HCT116 (cell line): ENCODE measurements around the gene KLHL24. TPM values are rescaled to one million over a fixed set of nuclear protein-coding genes. Genes with fewer than 3 reads are reported as not detected.

ENCODE experiments used
- ATAC-seq: fragments of 200-7000 bp; cut with Tn5 transposase; 2 replicates; pipeline ENCODE4 v1.9.1; 2020; ENCODE audit warnings: mild to moderate bottlenecking, moderate library complexity
- BruUV-seq: library from RNA; stranded (reverse); fragments of 400-500 nt; replicated peaks from 2 replicates; lab custom pipeline; 2021; lab: Mats Ljungman, UMichigan
- CTCF ChIA-PET: fragments of 300-600 bp; sonication (Branson Sonifier 250); formaldehyde crosslinking; loops from one replicate; lab custom pipeline; 2021; ENCODE audit warnings: antibody characterized with exemption; lab: Charles Lee
- POLR2A ChIA-PET: fragments of 300-600, 350-600 bp; sonication (Branson Sonifier 250); formaldehyde crosslinking; loops from one replicate; lab custom pipeline; 2021; ENCODE audit warnings: antibody characterized with exemption; lab: Charles Lee
- RAD21 ChIA-PET, 2 experiments: fragments of 300-600 bp; sonication (Branson Sonifier 250); formaldehyde crosslinking; loops; one replicate each; lab custom pipeline; 2023; ENCODE audit warnings: low total read pairs in 2 of 2; ENCODE audit not compliant: uncharacterized antibody in 2 of 2, unreplicated experiment in 2 of 2, low non-redundant PET in 1 of 2; lab: Charles Lee
- DNase-seq: peaks from one replicate; pipeline ENCODE4 v3.0.0-alpha.2; 2010; ENCODE audit warnings: low read depth, low spot score
- H2AFZ ChIP-seq: fragments of 200-600 bp; shearing (Covaris generic), sonication (generic); 2 replicates; pipeline ENCODE4 v1.6.1; 2017; ENCODE audit warnings: low read depth, mixed run types, mixed read lengths, antibody characterized with exemption, low read length; ENCODE audit not compliant: poor library complexity, severe bottlenecking
- H3K27ac ChIP-seq: 2 replicates; pipeline ENCODE4 v1.5.1; 2012; ENCODE audit warnings: low read depth, low read length
- H3K27me3 ChIP-seq: fragments of 200-600 bp; sonication (generic); 2 replicates; pipeline ENCODE4 v1.6.1; 2016; ENCODE audit warnings: mixed run types, low read length, mixed read lengths; ENCODE audit not compliant: insufficient read depth
- H3K36me3 ChIP-seq, 2 experiments: fragments of 200-500 bp in 1 of 2; fragments of 200-600 bp in 1 of 2; sonication (Bioruptor generic) in 1 of 2; sonication (generic) in 1 of 2; 2 replicates each; pipeline versions ENCODE4 v1.5.1 to v1.6.1; 2014 to 2016; ENCODE audit warnings: low read length in 2 of 2, inconsistent platforms in 1 of 2, mixed read lengths in 1 of 2, mixed run types in 1 of 2; ENCODE audit not compliant: insufficient read depth in 2 of 2, control insufficient read depth in 1 of 2
- H3K4me1 ChIP-seq, 2 experiments: fragments of 200-600 bp in 1 of 2; sonication (generic) in 1 of 2; 2 replicates each; pipeline versions ENCODE4 v1.5.1 to v1.6.1; 2012 to 2017; ENCODE audit warnings: low read length in 2 of 2, inconsistent platforms in 1 of 2, mild to moderate bottlenecking in 1 of 2, mixed read lengths in 1 of 2, mixed run types in 1 of 2, moderate library complexity in 1 of 2; ENCODE audit not compliant: insufficient read depth in 2 of 2, control insufficient read depth in 1 of 2
- H3K4me2 ChIP-seq: fragments of 200-600 bp; sonication (generic); 2 replicates; pipeline ENCODE4 v1.6.1; 2017; ENCODE audit warnings: mixed run types, low read length, mixed read lengths
- H3K4me3 ChIP-seq, 2 experiments: fragments of 200-600 bp in 1 of 2; sonication (generic) in 1 of 2; replicated peaks in 1 of 2; 2 replicates each; pipeline ENCODE4 v1.5.1; 2011 to 2016; ENCODE audit warnings: low read length in 2 of 2, control low read depth in 1 of 2, low read depth in 1 of 2, mild to moderate bottlenecking in 1 of 2, mixed read lengths in 1 of 2, mixed run types in 1 of 2
- H3K79me2 ChIP-seq: fragments of 200-600 bp; sonication (generic); 2 replicates; pipeline ENCODE4 v1.6.1; 2017; ENCODE audit warnings: mild to moderate bottlenecking, mixed run types, low read length, moderate library complexity, mixed read lengths; ENCODE audit not compliant: insufficient read depth
- H3K9ac ChIP-seq: fragments of 200-600 bp; sonication (generic); 2 replicates; pipeline ENCODE4 v1.6.1; 2016; ENCODE audit warnings: low read length, mixed read lengths
- H3K9me2 ChIP-seq: fragments of 200-600 bp; sonication (generic), shearing (Covaris generic); 2 replicates; pipeline ENCODE4 v1.6.1; 2017; ENCODE audit warnings: mixed run types, mild to moderate bottlenecking, moderate library complexity; ENCODE audit not compliant: insufficient read depth
- H3K9me3 ChIP-seq, 2 experiments: fragments of 200-500 bp in 1 of 2; fragments of 200-600 bp in 1 of 2; sonication (Bioruptor generic) in 1 of 2; sonication (generic) in 1 of 2; 2 replicates each; pipeline ENCODE4 v1.6.1; 2014 to 2017; ENCODE audit warnings: low read length in 2 of 2, mixed read lengths in 2 of 2, inconsistent platforms in 1 of 2, low read depth in 1 of 2, mild to moderate bottlenecking in 1 of 2, mixed run types in 1 of 2, moderate library complexity in 1 of 2; ENCODE audit not compliant: control insufficient read depth in 1 of 2, insufficient read depth in 1 of 2
- H4K20me1 ChIP-seq: fragments of 200-600 bp; sonication (generic), shearing (Covaris generic); 2 replicates; pipeline ENCODE4 v1.6.1; 2017; ENCODE audit warnings: mixed run types, mild to moderate bottlenecking, moderate library complexity; ENCODE audit not compliant: insufficient read depth
- ELF1 ChIP-seq: IDR thresholded peaks from 2 replicates; pipeline ENCODE4 v1.6.1; 2012; ENCODE audit warnings: low read depth, borderline replicate concordance
- FOSL1 ChIP-seq: IDR thresholded peaks from 2 replicates; pipeline ENCODE4 v1.6.1; 2012; ENCODE audit warnings: low read depth
- POLR2A ChIP-seq: IDR thresholded peaks from 2 replicates; pipeline ENCODE4 v1.7.0; 2011; ENCODE audit warnings: borderline replicate concordance; ENCODE audit not compliant: insufficient read depth, insufficient read length; ENCODE audit errors: extremely low read depth
- POLR2AphosphoS5 ChIP-seq: IDR thresholded peaks from 2 replicates; pipeline ENCODE4 v1.6.1; 2011; ENCODE audit warnings: mild to moderate bottlenecking, low read depth, low read length, moderate library complexity
- RAD21 ChIP-seq: IDR thresholded peaks from 2 replicates; pipeline ENCODE4 v1.6.1; 2012; ENCODE audit warnings: low read depth, mild to moderate bottlenecking
- SP1 ChIP-seq: IDR thresholded peaks from 2 replicates; pipeline ENCODE4 v1.6.1; 2012; ENCODE audit warnings: low read depth
- YY1 ChIP-seq: IDR thresholded peaks from 2 replicates; pipeline ENCODE4 v1.6.1; 2011; ENCODE audit warnings: low read length, low read depth, moderate library complexity, mild to moderate bottlenecking; ENCODE audit not compliant: insufficient replicate concordance; ENCODE audit errors: extremely low read depth
- intact Hi-C: fragments of 100-400 bp; cut with micrococcal nuclease; formaldehyde crosslinking; loops from 2 replicates; pipeline ENCODE4 v1.10.0; 2022
- total RNA-seq: library from RNA; stranded (reverse); gene quantifications from one replicate; pipeline ENCODE4 v1.2.1, GENCODE V29; 2021; ENCODE audit not compliant: unreplicated experiment
- TF ChIP-seq, protein P1 (sequence below): IDR thresholded peaks from 2 replicates; pipeline ENCODE4 v1.6.1; 2012
- TF ChIP-seq, protein P2 (sequence below): IDR thresholded peaks from 2 replicates; pipeline ENCODE4 v1.6.1; 2012
- TF ChIP-seq, protein P3 (sequence below): IDR thresholded peaks from 2 replicates; pipeline ENCODE4 v1.6.1; 2011; ENCODE audit warnings: mild to moderate bottlenecking, low read length, moderate library complexity; ENCODE audit not compliant: insufficient replicate concordance; ENCODE audit errors: extremely low read depth

The KLHL24 gene
- total RNA-seq, 1 experiment from 2014 or later = 21.0 TPM

DNA sequence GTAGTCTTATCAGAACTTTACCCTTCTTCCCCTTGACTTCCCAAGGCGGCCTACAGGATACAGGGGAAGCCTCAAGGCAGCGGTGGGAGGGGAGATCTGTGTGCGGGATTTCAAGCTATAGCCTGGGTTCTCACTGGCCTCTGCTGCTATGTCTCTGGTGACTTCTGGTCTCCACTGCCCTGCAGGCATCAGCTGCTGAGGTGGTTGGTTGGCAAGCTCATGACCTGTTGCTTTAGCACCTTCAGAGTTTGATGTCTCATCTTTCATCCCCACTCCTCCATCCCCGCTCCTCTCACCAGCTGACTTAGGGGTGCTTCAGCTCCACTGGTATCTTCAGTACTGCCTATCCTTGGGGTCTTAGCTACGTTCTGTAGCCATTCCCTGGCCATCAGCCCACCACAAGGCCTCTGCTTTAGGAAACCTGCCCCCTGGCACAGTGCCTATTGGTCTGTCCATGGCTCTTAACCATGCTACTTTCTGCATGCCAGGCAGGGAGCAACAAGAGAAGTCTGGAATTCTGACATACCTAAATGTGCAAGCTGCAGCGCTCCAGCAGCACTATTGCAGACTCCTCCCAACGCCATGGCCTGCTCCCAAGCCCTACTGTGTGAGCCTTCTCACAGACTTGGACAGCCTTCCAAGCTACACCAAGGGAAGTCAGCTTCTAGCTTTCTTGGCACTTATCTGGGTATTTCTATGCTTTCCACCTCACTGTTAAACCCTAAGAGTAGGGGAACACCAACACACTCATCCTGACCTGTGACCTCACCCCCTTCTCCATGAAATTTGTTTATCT, 60.3 kb downstream of the KLHL24 start:
- TF ChIP-seq ELF1 = no peak
- TF ChIP-seq, protein P1, sequence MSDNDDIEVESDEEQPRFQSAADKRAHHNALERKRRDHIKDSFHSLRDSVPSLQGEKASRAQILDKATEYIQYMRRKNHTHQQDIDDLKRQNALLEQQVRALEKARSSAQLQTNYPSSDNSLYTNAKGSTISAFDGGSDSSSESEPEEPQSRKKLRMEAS = no peak
- no peak for TF ChIP-seq RAD21
- TF ChIP-seq YY1 = no peak
- TF ChIP-seq POLR2AphosphoS5 = no peak
- Histone ChIP-seq H3K9ac (no peak overlapping the region), H2AFZ (no peak overlapping the region), H3K79me2 (peaks cover 30% of the 10 kb centered on the region), H3K27ac (no peak overlapping the region), H3K4me3 (no peak overlapping the region), H3K36me3 (no peaks in the 10 kb centered on the region), H3K4me1 (peaks cover 0 to 18% of the 10 kb centered on the region in 2 experiments; a peak in 3 of 4 replicates), H3K27me3 (no peaks in the 10 kb centered on the region), H4K20me1 (peaks cover 5% of the 10 kb centered on the region; the same call in 1 of the 2 replicates), H3K4me2 (no peak overlapping the region), H3K9me3 (no peaks in the 10 kb centered on the region), H3K9me2 (no peaks in the 10 kb centered on the region)
- DNase-seq (no peak), ATAC-seq (no peak)
- CTCF ChIA-PET = no interaction called here
- RAD21 ChIA-PET = no interaction called here
- POLR2A ChIA-PET = no interaction called here
- intact Hi-C loops = no loop called here
- BruUV-seq = no TSS peak

DNA sequence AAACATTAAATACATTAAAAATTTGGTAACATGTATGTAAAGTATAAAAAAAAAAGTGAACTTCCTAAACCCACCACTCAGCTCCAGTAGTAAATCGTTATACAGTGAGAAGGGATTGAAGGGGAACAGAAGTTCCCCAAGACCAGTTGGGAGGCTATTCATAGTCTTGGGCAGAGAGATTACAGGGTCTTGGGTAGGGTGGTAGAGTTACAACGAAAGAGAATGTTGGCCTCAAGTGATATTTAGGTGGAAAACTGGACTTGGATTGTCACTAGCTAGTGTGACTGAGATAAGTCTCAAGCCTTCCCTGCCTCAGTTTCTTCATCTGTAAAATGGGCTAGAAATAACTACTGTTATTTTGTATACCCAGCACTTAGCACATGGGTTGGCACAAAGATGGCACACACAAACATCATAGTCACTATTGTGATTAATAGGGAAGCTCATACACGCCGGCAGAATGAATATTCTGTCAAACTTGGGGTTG, 61.7 kb downstream of the KLHL24 start:
- intact Hi-C loops = no loop called here
- H4K20me1 ChIP-seq = peaks cover 9% of the 10 kb centered on the region; the same call in 1 of the 2 replicates
- H3K9me2 ChIP-seq = no peaks in the 10 kb centered on the region
- peaks cover 0 to 18% of the 10 kb centered on the region in 2 experiments; a peak in 3 of 4 replicates for H3K4me1 ChIP-seq
- DNase-seq = no peak
- H3K4me2 ChIP-seq = peak overlapping the region; percentile 81
- TSS peak; percentile 97 for BruUV-seq
- H3K36me3 ChIP-seq = peaks cover 0 to 2% of the 10 kb centered on the region in 2 experiments; a peak in 1 of 4 replicates
- H3K4me3 ChIP-seq = peak overlapping the region; percentile 41 to 99
- ChIA-PET CTCF (no interaction called here), POLR2A (interaction anchor here (0.6 to 1.2 kb wide), 4 partner anchors 18 to 1998 kb away, joined by 3 to 5 read pairs (median 3); no protein-coding TSS in a partner anchor), RAD21 (no interaction called here)
- peak overlapping the region; percentile 81 for H2AFZ ChIP-seq
- H3K9me3 ChIP-seq = no peaks in the 10 kb centered on the region
- H3K79me2 ChIP-seq = peaks cover 44% of the 10 kb centered on the region
- H3K27me3 ChIP-seq = no peaks in the 10 kb centered on the region
- H3K27ac ChIP-seq = no peak overlapping the region
- H3K9ac ChIP-seq = peak overlapping the region; percentile 36; the same call in 1 of the 2 replicates
- TF ChIP-seq FOSL1 = no peak
- no peak for TF ChIP-seq YY1
- no peak for TF ChIP-seq RAD21
- TF ChIP-seq, protein P2, sequence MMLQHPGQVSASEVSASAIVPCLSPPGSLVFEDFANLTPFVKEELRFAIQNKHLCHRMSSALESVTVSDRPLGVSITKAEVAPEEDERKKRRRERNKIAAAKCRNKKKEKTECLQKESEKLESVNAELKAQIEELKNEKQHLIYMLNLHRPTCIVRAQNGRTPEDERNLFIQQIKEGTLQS = no peak
- TF ChIP-seq, protein P3, sequence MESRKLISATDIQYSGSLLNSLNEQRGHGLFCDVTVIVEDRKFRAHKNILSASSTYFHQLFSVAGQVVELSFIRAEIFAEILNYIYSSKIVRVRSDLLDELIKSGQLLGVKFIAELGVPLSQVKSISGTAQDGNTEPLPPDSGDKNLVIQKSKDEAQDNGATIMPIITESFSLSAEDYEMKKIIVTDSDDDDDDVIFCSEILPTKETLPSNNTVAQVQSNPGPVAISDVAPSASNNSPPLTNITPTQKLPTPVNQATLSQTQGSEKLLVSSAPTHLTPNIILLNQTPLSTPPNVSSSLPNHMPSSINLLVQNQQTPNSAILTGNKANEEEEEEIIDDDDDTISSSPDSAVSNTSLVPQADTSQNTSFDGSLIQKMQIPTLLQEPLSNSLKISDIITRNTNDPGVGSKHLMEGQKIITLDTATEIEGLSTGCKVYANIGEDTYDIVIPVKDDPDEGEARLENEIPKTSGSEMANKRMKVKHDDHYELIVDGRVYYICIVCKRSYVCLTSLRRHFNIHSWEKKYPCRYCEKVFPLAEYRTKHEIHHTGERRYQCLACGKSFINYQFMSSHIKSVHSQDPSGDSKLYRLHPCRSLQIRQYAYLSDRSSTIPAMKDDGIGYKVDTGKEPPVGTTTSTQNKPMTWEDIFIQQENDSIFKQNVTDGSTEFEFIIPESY = no peak
- TF ChIP-seq SP1 = no peak
- no peak for TF ChIP-seq POLR2A
- TF ChIP-seq, all 23 proteins: peak for 0
- 0 out of 2 replicates have a peak, but pooled peaks have one; percentile 1 for ATAC-seq
